Stimulated activated CD8-positive, alpha-beta memory T cell treated with anti-CD3 and anti-CD28 coated beads, Interleukin-7, amount 100 ng/mL, for 48 hours (primary cell): Measurements from ENCODE around the gene CAPN7.
"Not testable (repeated sequence)": the region's sequence is repeated elsewhere in the genome, so short reads cannot be mapped to it uniquely, and the experiment has no call there.

ENCODE experiments used
- DNase-seq, 2 donors: peaks; one replicate each; pipeline ENCODE4 v3.0.0-alpha.2; 2020; ENCODE audit warnings: low read depth in 1 of 2; ENCODE audit errors: extremely low read depth in 1 of 2

The CAPN7 gene

DNA sequence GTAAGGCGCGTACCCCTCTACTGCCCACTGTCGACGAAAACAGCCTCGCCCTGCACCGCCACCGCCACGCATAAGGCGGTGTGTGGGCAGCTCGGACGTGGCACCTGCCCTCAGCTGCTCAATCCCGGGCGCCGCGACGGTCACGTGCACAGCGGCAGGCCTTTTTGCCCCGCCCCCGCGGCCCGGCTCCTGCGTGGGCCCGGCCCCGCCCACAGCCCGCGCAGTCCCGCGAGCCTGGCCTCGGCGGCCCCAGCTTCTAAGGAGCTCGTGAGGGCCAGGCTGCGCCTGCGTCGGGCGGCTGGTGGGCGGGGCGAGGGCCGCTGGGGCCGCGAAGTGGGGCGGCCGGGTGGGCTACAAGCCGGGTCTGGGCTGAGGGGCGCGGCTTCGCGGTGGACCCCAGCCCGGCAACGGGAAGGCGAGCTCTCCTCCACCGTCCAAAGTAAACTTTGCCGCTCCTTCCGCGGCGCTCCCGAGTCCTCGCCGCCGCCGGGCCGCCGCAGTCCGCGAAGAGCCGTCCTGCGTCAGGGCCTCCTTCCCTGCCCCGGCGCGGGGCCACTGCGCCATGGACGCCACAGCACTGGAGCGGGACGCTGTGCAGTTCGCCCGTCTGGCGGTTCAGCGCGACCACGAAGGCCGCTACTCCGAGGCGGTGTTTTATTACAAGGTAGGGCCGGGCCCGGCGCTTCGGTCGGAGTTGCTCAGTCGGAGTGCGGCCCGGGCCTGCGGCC, at the start of gene CAPN7:
Gene CAPN7, plus strand, starts transcription at position 313 of the 728 bp plus-strand sequence. Its CDS starts 250 bp downstream, at position 563.
- DNase-seq, result peak; percentile 88 to 93

- no peak for DNase-seq
Observed at GRCh38 chr3:15157441-15157840, 48.6 kb upstream of the CAPN7 start.

- no peak for DNase-seq
Observed at GRCh38 chr3:15159501-15160136, 46.4 kb upstream of the CAPN7 start.

DNA sequence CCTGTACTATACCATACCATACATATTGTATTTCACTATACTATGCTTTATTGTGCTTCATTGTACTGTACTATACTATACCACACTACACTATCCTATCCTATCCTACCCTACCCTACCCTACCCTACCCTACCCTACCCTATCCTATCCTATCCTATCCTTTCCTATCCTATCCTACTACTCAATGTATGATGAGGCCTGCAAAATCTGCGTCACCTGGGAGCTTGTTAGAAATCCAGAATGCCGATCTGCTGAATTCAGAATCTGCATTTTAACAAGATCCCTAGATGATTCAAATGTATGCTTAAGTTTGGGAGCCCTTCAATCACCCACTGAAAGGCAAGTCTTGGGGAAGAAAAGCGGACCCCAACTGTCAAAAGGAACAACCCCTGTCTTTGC, 45.4 kb upstream of the CAPN7 start:
- DNase-seq, result no peak

DNA sequence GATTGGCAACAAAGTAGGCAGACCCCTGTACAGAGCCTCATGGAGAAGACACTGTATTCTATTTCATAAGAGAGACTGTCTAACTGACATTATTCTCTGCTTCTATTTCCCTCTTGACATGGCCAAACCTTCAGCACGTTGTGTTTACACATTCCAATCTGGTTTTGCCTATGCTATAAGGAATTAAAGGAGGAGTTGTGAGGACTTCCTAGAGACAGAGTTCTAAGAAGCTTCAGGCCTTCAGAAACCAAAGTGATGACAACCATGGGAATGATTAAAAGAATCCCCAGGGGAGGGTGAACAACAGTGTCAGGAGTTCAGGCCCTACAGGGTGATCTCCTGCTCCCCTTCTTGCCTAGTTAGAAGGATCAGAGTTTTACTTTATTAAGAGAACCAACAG, 44.9 kb upstream of the CAPN7 start:
- no peak for DNase-seq

- DNase-seq, result not testable (repeated sequence)
Observed at GRCh38 chr3:15163656-15164055, 42.4 kb upstream of the CAPN7 start.

DNA sequence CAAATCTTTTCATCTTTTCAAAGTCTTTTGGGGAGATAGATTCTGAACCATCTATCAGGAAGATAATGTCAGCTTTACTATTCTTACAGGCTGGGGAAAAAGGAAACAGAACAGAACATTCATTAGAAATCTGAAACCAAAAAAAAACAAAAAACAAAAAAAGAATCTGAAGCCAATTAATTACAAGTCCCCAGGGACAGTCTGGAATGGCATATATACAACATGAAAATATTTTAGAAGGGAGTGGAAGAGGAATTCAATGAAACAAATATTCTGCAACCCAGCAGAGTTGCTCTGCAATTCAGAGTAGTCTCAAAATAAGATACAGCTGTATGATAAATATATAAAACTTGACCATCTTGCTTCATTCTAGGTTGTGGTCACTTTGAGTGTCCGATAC, 41.7 kb upstream of the CAPN7 start:
- DNase-seq, result no peak

GRCh38 chr3:15165061-15165460, 41.0 kb upstream of the CAPN7 start:
- no peak for DNase-seq

DNA sequence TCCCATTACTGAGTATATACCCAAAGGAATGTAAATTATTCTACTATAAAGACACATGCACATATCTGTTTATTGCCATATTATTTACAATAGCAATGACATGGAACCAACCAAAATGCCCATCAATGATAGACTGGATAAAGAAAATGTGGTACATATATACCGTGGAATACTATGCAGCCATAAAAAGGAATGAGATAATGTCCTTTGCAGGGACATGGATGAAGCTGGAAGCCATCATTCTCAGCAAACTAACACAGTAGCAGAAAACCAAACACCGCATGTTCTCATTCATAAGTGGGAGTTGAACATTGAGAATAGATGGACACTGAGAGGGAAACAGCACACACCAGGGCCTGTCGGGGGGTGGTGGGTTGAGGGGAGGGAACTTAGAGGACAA, 39.7 kb upstream of the CAPN7 start:
- DNase-seq, result not testable (repeated sequence)

DNA sequence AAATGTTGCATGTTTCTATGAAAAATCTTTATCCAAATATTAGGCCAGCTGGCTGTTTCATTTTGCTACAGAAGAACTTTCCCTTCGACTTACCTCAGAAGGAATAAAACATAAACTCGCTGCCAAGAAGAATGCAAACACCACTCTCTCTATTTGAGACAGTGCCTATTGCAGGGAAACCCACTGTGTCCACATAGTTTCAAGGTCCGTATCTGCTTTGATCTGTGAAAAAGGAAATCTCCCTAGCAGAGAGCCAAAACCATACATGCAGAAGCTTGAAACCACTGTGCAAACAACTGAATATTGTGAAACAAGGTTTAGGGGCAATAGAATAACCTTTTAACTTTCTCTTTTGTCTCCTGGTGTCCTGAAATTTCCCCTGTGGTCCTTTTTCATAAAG, 35.0 kb upstream of the CAPN7 start:
- DNase-seq, result no peak

GRCh38 chr3:15172806-15173205, 33.2 kb upstream of the CAPN7 start:
- no peak for DNase-seq

DNA sequence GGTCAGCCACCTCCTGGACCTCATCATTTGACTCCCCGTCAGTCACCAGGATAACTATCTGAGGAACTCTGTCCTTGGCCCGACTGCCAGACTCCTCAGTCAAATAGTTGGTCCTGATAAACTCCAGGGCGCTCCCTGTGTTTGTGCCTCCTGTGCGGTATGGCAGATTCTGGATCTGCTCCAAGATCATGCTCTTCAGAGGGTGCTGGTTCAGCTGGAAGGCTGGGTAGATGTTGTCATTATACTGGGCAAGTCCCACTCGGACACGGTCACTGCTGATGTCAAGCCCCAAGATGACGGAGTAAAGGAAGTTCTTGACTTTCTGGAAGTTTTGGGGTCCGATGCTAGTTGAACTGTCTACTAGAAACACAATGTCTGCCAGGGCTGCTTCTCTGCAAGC, 31.1 kb upstream of the CAPN7 start:
- no peak for DNase-seq

- DNase-seq, result no peak
Observed at GRCh38 chr3:15175605-15176004, 30.4 kb upstream of the CAPN7 start.

DNA sequence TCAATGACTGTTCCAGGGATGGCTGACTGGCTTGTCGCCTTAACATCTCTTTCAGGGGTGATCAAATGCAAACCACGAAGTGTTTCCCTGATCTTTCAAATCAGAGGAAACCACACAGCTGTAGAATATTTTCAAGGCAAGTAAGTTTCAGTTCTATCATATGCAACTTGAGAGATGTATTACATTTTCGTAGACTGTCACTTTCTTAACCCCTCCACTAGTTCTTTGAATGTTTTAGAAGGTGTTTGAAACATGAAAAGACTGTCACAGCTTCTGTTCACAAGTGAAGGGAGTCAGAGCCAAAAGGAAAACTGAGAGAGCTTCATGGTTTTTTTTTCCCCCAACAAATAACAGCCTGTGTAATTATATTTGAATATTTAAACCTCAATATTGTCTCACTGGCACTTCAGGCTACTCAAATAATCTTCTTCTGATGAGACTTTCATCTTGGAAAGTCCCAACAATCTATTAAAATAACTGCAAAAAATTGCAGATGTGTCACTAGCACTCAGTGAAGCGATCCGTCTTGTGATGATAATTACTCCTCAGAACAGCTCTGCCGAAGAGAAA, 25.9 kb upstream of the CAPN7 start:
- no peak for DNase-seq

DNA sequence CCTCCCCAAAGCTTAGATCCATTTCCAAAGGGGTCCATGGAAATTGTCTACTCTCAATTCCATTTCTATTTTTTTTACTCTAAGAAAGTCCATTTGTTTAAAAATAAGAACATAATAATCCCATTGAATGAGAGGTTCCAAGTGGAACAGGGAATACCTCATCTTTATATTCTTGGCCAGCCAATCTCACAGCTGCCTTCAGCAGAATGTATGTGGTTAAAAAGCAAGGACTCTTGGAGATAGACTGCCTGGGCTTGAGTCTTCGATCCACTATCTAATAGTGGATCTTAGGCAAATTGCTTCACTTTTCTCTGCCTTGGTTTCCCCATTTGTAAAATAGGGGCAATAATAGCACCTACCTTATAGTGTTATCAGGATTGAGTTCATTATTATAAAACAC, 24.5 kb upstream of the CAPN7 start:
- DNase-seq, result no peak

- no peak for DNase-seq
Observed at GRCh38 chr3:15181963-15182362, 24.1 kb upstream of the CAPN7 start.

GRCh38 chr3:15183011-15183410, 23.0 kb upstream of the CAPN7 start:
- no peak for DNase-seq

DNA sequence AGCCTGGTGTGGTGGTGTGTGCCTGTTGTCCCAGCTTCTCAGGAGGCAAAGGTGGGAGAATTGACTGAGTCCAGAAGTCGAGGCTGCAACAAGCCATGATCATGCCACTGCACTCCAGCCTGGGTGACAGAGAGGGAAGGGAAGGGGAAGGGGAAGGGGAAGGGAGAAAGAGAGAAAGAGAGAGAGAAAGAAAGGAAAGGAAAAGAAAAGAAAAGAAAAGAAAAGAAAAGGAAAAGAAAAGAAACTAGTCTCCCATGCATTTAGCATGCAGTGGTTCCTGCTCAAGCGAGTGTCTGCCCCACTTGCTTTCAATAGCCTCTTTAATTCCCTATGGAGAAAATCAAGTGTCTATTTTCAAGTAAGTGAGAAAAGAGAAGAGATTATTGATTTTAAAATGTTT, 20.6 kb upstream of the CAPN7 start:
- no peak for DNase-seq

- no peak for DNase-seq
Observed at GRCh38 chr3:15186101-15186476, 20.0 kb upstream of the CAPN7 start.

DNA sequence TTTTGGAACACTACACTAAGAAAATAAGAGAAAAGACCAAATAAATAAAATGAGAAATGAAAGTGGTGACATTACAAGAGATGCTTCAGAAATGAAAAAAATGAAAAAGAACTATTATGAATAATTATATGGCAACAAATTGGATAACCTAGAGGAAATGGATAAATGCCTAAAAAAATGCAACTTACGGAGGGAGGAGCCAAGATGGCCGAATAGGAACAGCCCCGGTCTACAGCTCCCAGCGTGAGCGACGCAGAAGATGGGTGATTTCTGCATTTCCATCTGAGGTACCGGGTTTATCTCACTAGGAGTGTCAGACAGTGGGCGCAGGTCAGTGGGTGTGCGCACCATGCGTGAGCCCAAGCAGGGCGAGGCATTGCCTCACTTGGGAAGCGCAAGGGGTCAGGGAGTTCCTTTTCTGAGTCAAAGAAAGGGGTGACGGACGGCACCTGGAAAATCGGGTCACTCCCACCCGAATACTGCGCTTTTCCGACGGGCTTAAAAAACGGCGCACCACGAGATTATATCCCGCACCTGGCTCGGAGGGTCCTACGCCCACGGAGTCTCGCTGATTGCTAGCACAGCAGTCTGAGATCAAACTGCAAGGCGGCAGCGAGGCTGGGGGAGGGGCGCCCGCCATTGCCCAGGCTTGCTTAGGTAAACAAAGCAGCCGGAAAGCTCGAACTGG, 19.4 kb upstream of the CAPN7 start:
- DNase-seq, result not testable (repeated sequence)

DNA sequence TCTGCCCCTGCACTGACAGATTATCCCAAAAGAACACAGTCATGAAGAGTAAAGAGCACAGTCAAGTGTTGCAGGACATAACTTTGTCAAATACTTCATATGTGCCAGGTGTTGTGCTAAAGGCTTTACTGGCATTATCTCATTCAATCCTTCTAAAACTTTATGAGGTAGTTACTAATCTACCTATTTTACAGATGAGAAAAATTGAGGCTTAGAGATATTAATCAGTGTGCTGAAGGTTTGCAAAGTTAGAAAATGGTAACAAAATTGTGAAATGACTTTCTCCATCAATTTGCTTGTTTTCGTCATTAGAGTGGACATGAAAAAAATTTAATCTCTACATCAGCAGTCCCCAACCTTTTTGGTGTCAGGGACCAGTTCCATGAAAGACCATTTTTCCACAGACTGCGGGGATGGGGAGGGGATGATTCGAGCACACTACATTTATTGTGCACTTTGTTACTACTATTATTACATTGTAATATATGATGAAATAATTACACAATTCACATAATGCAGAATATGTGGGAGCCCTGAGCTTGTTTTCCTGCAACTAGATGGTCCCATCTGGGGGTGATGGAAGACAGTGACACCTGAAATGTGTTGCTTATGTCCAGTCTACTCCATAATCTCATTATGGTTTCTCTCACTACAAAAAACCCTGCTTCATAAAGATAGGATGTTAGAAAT, 8.6 kb upstream of the CAPN7 start:
- no peak for DNase-seq
